Esophagus squamous epithelium (tissue), 4 donors: ENCODE data around the gene LPO.

Experiments
- POLR2A ChIP-seq, 4 donors: fragments of 450-650 bp; IDR thresholded peaks; one replicate each; pipeline ENCODE4 v1.6.1; 2017; ENCODE audit warnings: antibody characterized with exemption in 4 of 4, mild to moderate bottlenecking in 4 of 4, moderate library complexity in 3 of 4
- TF ChIP-seq, protein P1 (sequence below), 6 experiments: fragments of 450-650 bp in 4 of 6; fragments of 200-600 bp in 2 of 6; sonication (generic) in 2 of 6; IDR thresholded peaks; one replicate each; pipeline ENCODE4 v1.5.1; 2016 to 2019; ENCODE audit warnings: antibody characterized with exemption in 6 of 6, mild to moderate bottlenecking in 4 of 6, moderate library complexity in 4 of 6

- TF ChIP-seq, protein P1, sequence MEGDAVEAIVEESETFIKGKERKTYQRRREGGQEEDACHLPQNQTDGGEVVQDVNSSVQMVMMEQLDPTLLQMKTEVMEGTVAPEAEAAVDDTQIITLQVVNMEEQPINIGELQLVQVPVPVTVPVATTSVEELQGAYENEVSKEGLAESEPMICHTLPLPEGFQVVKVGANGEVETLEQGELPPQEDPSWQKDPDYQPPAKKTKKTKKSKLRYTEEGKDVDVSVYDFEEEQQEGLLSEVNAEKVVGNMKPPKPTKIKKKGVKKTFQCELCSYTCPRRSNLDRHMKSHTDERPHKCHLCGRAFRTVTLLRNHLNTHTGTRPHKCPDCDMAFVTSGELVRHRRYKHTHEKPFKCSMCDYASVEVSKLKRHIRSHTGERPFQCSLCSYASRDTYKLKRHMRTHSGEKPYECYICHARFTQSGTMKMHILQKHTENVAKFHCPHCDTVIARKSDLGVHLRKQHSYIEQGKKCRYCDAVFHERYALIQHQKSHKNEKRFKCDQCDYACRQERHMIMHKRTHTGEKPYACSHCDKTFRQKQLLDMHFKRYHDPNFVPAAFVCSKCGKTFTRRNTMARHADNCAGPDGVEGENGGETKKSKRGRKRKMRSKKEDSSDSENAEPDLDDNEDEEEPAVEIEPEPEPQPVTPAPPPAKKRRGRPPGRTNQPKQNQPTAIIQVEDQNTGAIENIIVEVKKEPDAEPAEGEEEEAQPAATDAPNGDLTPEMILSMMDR (IDR thresholded peaks at IDR 0.05) = no peak
- no peak for TF ChIP-seq POLR2A (IDR thresholded peaks at IDR 0.05)
These were observed 47.0 kb downstream of the LPO start for GRCh38 chr17:58285422-58285810.
